ENCODE data around the gene MTIF2.
"Not testable (repeated sequence)": the region's sequence is repeated elsewhere in the genome, so short reads cannot be mapped to it uniquely, and the experiment has no call there.

The MTIF2 gene

GRCh38 chr2:55268907-55269644 is at the start of gene MTIF2:
Gene MTIF2, minus strand, starts transcription at chr2:55269231. Its CDS starts 5,373 bp downstream, at chr2:55263858.
- peak; percentile 89 to 90 for DNase-seq (ENCODE audit: extremely low read depth in 1 of 2, low read depth in 1 of 2)

- DNase-seq (ENCODE audit: extremely low read depth in 1 of 2, low read depth in 1 of 2), result no peak
These were observed 46.0 kb upstream of the MTIF2 start for GRCh38 chr2:55314985-55315384.

- DNase-seq (ENCODE audit: extremely low read depth in 1 of 2, low read depth in 1 of 2), result peak in 1 of 2 donors; percentile 39
These were observed 42.4 kb upstream of the MTIF2 start for GRCh38 chr2:55311444-55311870.

- DNase-seq (ENCODE audit: extremely low read depth in 1 of 2, low read depth in 1 of 2), result no peak
These were observed 40.4 kb upstream of the MTIF2 start for GRCh38 chr2:55309446-55309845.

- DNase-seq (ENCODE audit: extremely low read depth in 1 of 2, low read depth in 1 of 2), result no peak
These were observed 33.2 kb upstream of the MTIF2 start for GRCh38 chr2:55302241-55302640.

- no peak for DNase-seq (ENCODE audit: extremely low read depth in 1 of 2, low read depth in 1 of 2)
These were observed 32.2 kb upstream of the MTIF2 start for GRCh38 chr2:55301277-55301676.

- no peak for DNase-seq (ENCODE audit: extremely low read depth in 1 of 2, low read depth in 1 of 2)
These were observed 27.4 kb upstream of the MTIF2 start for GRCh38 chr2:55296393-55296792.

GRCh38 chr2:55283083-55283482 is 14.1 kb upstream of the MTIF2 start:
- DNase-seq (ENCODE audit: extremely low read depth in 1 of 2, low read depth in 1 of 2), result no peak

- DNase-seq (ENCODE audit: extremely low read depth in 1 of 2, low read depth in 1 of 2), result peak; percentile 75 to 81
These were observed 13.3 kb upstream of the MTIF2 start for GRCh38 chr2:55282110-55282917.

GRCh38 chr2:55280851-55281546 is 12.0 kb upstream of the MTIF2 start:
- not testable (repeated sequence) for DNase-seq (ENCODE audit: extremely low read depth in 1 of 2, low read depth in 1 of 2)

- DNase-seq (ENCODE audit: extremely low read depth in 1 of 2, low read depth in 1 of 2), result not testable (repeated sequence)
These were observed 10.9 kb upstream of the MTIF2 start for GRCh38 chr2:55279859-55280424.

- DNase-seq (ENCODE audit: extremely low read depth in 1 of 2, low read depth in 1 of 2), result not testable (repeated sequence)
These were observed 10.3 kb upstream of the MTIF2 start for GRCh38 chr2:55279214-55279835.

GRCh38 chr2:55277310-55277709 is 8.3 kb upstream of the MTIF2 start:
- DNase-seq (ENCODE audit: extremely low read depth in 1 of 2, low read depth in 1 of 2), result no peak

- not testable (repeated sequence) for DNase-seq (ENCODE audit: extremely low read depth in 1 of 2, low read depth in 1 of 2)
These were observed 5.3 kb upstream of the MTIF2 start for GRCh38 chr2:55274346-55274745.

GRCh38 chr2:55269645-55269990 is 587 bp upstream of the MTIF2 start:
- no peak for DNase-seq (ENCODE audit: extremely low read depth in 1 of 2, low read depth in 1 of 2)

- DNase-seq (ENCODE audit: extremely low read depth in 1 of 2, low read depth in 1 of 2), result no peak
These were observed 634 bp downstream of the MTIF2 start for GRCh38 chr2:55268288-55268906.

GRCh38 chr2:55259586-55259985 is 9.4 kb downstream of the MTIF2 start:
- DNase-seq (ENCODE audit: extremely low read depth in 1 of 2, low read depth in 1 of 2), result not testable (repeated sequence)

- no peak for DNase-seq (ENCODE audit: extremely low read depth in 1 of 2, low read depth in 1 of 2)
These were observed 16.2 kb downstream of the MTIF2 start for GRCh38 chr2:55252832-55253231.

- DNase-seq (ENCODE audit: extremely low read depth in 1 of 2, low read depth in 1 of 2), result no peak
These were observed 22.0 kb downstream of the MTIF2 start for GRCh38 chr2:55247025-55247424.

GRCh38 chr2:55245411-55245810 is 23.6 kb downstream of the MTIF2 start:
- DNase-seq (ENCODE audit: extremely low read depth in 1 of 2, low read depth in 1 of 2), result no peak

Measured in stimulated activated CD8-positive, alpha-beta memory T cell treated with anti-CD3 and anti-CD28 coated beads, Interleukin-7, amount 100 ng/mL, for 48 hours (primary cell).